A673 (cell line): ENCODE results near the gene RNF223.

Experiments
- CTCF ChIP-seq: fragments of 300-800, 200-600 bp; sonication (generic); conservative IDR thresholded peaks from 2 replicates; pipeline ENCODE4 v1.5.1; 2017; ENCODE audit warnings: low read depth, mild to moderate bottlenecking, antibody characterized with exemption, low read length, moderate library complexity, mixed read lengths
- EZH2 ChIP-seq: fragments of 200-600 bp; sonication (generic); IDR thresholded peaks from 2 replicates; pipeline ENCODE4 v1.6.1; 2017; ENCODE audit warnings: borderline replicate concordance, low read depth, mild to moderate bottlenecking, mixed read lengths, antibody characterized with exemption, low read length; ENCODE audit not compliant: poor library complexity, severe bottlenecking

- TF ChIP-seq CTCF (no peak), EZH2 (no peak)
Observed at GRCh38 chr1:1038694-1039093, 35.4 kb downstream of the RNF223 start.
